T1000 (cell line): ENCODE measurements around the gene BEND2.

Source experiments
- DNase-seq: peaks from one replicate; lab custom pipeline; 2025; ENCODE audit warnings: mixed read lengths; lab: John Stamatoyannopoulos, UW

The BEND2 gene

DNA sequence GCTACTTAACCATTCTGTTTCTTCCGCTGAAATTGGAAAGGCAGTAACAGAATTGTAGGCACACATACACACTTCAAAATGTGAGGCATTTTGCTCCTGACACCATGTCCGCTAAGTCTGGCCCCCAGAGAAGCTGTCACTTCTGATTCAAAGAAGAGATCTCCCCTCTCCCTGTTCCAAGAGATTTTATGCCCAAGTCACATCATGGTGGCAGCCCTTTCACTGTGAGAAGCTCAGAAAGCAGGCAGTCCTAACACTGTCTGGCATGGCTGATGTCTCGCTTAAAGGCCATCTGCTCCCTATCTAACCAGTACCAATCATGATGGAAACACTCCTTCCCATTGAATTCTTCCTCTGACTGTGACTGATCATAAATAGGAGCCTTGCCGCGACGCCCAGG is 83.9 kb downstream of the BEND2 start:
- no peak for DNase-seq

DNA sequence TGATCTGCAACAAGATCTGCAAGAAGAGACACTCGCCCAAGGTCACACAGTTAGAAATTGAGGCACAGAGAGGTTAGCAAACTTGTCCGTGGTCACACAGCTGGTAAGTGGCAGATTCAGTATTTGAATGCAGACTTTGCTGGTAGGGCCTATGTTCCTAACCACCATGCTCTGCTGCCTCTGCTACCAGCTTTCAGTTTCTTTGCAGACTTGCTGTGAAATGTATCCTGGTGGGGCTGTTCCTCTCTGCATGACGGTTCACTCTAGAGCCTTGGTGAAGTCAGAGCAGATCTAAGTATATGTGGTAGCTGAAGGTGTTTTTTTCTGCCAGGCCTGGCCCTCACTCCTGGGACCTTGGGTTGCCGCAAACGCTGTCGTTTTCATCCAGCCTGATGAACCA is 87.1 kb downstream of the BEND2 start:
- DNase-seq = no peak

DNA sequence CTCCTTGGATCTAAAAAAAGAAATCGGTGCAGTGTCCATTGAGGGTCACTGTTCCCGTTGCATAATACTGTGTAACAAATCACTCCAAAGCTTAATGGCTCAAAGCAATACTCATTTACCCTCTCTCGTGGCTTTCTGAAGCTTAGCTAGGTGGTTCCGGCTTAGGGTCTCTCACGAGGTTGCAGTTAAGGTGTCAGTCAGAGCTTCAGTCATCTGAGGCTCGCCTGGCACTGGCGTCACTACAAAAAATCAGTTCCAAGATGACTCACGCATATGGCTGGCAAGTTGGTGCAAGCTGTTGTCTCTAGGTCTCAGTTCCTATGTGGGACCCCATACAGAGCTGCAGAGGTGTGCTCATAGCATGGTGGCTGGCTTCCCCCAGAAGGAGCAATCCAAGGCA is 91.0 kb downstream of the BEND2 start:
- no peak for DNase-seq

DNA sequence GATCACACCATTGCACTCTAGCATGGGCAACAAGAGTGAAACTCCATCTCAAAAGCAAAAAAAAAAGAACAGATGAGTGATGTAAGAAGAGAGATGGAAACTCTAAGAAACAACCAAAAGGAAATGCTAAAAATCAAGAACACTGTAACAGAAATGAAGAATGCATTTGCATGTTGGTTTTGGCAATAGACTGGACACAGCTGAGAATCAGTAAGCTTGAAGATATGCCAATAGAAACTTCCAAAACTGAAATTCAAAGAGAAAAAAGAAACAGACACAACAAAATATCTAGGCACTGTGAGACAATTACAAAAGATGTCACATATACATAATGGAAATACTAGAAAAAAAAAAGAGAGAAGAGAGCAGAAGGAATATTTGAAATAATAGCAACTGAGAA is 93.7 kb downstream of the BEND2 start:
- no peak for DNase-seq

DNA sequence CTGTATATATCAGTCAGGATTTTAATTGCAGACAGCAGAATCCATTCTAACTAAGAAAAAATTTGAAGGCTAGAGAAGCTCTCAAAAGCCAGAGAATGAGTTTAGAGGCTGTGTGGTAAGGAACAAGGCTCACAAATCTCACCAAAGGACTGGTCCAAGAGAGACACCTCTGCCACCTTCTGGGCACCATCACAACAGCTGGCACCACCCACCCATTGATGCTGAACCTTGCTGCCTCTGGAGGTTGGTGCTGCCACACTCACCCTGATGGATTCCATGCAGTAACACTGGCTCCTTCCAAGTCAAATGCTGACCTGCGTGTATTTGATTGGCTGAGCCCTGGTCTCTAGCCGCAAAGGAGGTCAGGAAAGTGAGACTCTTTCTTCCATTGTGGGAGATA is 100.8 kb downstream of the BEND2 start:
- no peak for DNase-seq
